ENCODE measurements around the gene AGRP. TPM values are rescaled to one million over a fixed set of nuclear protein-coding genes. Genes with fewer than 3 reads are reported as not detected.

AGRP gene
- polyA plus RNA-seq, 1 experiment = not detected

DNA sequence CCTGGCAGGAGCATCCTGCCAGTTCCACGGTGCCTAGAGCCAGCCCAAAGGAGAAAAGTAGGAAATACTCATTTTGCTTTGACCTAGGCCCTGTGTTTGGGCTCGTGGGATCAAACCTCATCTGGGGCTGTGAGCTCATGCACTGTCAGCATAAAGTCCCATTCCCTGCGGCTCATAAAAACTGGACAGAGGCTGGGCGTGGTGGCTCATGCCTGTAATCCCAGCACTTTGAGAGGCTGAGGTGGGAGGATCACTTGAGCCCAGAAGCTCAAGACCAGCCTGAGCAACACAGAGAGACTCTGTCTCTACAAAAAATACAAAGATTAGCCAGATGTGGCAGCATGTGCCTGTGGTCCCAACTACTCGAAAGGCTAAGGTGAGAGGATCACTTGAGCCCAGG, 20.3 kb downstream of the AGRP start:
- ChIA-PET POLR2A (no interaction called here), CTCF (interaction anchor here (1.3 to 16.9 kb wide), 3 partner anchors 32 to 46 kb away, joined by 3 to 276 read pairs (median 4); partner anchors contain the start of genes HSD11B2 and ZDHHC1)
- peaks cover 2% of the 10 kb centered on the region; the same call in 1 of the 2 replicates for H3K36me3 ChIP-seq (ENCODE audit: control insufficient read depth, insufficient read depth, low read length)
- H3K4me3 ChIP-seq (ENCODE audit: low read depth, low read length) = no peak overlapping the region
- no peak for DNase-seq (ENCODE audit: low read depth)
- no peaks in the 10 kb centered on the region for H3K27me3 ChIP-seq (ENCODE audit: control insufficient read depth, insufficient read depth, low read length)
- no peak for TF ChIP-seq CTCF (IDR thresholded peaks at IDR 0.05; ENCODE audit: insufficient read depth, low read depth, low read length)

GRCh38 chr16:67462279-67462655, 21.1 kb downstream of the AGRP start:
- ChIA-PET CTCF (interaction anchor here (1.0 to 16.9 kb wide), 4 partner anchors 38 to 91 kb away, joined by 3 to 276 read pairs (median 4); partner anchors contain the start of genes TPPP3 and ZDHHC1), POLR2A (no interaction called here)
- H3K36me3 ChIP-seq (ENCODE audit: control insufficient read depth, insufficient read depth, low read length) = peaks cover 2% of the 10 kb centered on the region; the same call in 1 of the 2 replicates
- TF ChIP-seq CTCF (IDR thresholded peaks at IDR 0.05; ENCODE audit: insufficient read depth, low read depth, low read length) = no peak
- no peak overlapping the region for H3K4me3 ChIP-seq (ENCODE audit: low read depth, low read length)
- H3K27me3 ChIP-seq (ENCODE audit: control insufficient read depth, insufficient read depth, low read length) = no peaks in the 10 kb centered on the region
- DNase-seq (ENCODE audit: low read depth) = no peak

DNA sequence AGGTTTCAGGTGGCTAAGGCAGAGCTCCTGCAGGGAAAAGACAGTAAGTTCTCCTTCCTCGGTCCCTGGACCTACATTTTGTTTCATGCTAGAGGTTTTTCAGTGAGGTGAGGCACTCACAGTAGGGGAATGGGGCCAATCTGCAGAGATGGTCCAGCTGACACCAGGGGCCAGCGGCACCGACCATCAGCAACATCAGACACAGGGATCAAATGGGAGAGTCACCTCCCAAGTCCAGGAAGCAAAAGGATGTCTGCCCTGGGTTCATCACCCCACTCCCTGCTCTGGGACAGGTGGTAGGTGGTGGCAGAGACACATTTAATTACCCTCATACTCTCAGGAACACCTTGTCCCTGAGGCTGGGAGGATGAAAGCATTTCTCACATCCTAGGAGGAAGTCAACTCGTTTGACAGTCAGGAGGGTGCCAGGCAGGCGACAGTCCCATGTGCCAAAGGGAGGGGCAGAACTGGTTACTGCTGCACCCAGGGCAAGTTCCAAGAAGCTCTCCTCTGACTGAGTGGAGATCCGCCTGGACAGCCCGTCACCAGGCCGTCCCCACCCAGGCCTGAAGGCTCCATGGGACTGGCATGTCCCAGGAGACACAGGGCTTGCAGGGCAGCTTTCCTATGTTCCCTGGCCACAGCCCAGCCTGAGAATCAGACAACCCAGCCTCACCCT, 21.6 kb downstream of the AGRP start:
- Histone ChIP-seq H3K36me3 (ENCODE audit: control insufficient read depth, insufficient read depth, low read length) (peaks cover 2% of the 10 kb centered on the region; the same call in 1 of the 2 replicates), H3K27me3 (ENCODE audit: control insufficient read depth, insufficient read depth, low read length) (no peaks in the 10 kb centered on the region), H3K4me3 (ENCODE audit: low read depth, low read length) (no peak overlapping the region)
- POLR2A ChIA-PET = no interaction called here
- TF ChIP-seq CTCF (IDR thresholded peaks at IDR 0.05; ENCODE audit: insufficient read depth, low read depth, low read length) = no peak
- CTCF ChIA-PET = interaction anchor here (0.6 to 16.9 kb wide), 6 partner anchors 15 to 194 kb away, joined by 3 to 276 read pairs (median 4); partner anchors contain the start of genes TPPP3 and ZDHHC1
- DNase-seq (ENCODE audit: low read depth) = no peak

DNA sequence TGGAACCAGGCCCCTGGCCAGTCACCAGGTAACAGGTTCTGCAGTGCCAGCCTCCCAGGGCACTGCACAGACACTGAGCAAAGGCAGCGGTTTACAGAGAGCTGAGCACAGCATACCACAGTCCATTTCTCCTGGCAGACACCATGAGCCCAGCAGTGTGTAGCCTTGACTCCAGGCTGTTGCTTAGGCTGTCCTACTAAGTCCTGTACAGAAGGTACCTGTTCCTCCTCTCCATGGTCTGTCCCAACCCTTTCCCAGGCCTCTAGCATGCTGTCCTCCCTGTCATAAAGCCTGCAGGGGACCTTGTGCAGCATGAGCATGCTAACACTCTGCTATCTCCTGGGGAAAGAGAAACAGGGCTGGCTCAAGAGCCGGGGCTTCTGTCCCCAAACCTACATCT, 22.4 kb downstream of the AGRP start:
- ChIA-PET CTCF (interaction anchor here (7.1 to 16.9 kb wide), 2 partner anchors 15 to 37 kb away, joined by 39 to 276 read pairs; no protein-coding TSS in a partner anchor), POLR2A (no interaction called here)
- TF ChIP-seq CTCF (IDR thresholded peaks at IDR 0.05; ENCODE audit: insufficient read depth, low read depth, low read length) = no peak
- H3K36me3 ChIP-seq (ENCODE audit: control insufficient read depth, insufficient read depth, low read length) = peaks cover 2% of the 10 kb centered on the region; the same call in 1 of the 2 replicates
- H3K27me3 ChIP-seq (ENCODE audit: control insufficient read depth, insufficient read depth, low read length) = no peaks in the 10 kb centered on the region
- no peak for DNase-seq (ENCODE audit: low read depth)
- no peak overlapping the region for H3K4me3 ChIP-seq (ENCODE audit: low read depth, low read length)

DNA sequence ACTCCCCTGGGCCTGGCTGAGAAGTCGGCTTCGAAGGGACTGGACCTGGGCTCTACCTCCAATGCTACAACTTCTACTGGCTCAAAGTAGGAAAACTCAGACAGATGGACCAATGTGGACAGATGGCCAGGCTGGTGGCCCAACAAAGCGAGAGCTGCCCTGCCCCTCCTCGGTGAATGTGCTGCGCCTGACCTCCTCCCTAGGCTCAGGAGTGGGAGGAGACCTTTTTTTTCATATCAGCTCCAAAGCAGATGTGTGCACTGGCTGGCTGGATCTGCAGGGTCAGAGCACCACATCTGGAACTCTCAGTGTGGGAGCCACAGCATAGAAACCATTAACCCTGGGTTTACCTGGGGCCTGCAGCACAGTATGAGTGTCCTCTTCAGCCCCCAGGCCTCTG, 23.2 kb downstream of the AGRP start:
- Histone ChIP-seq H3K36me3 (ENCODE audit: control insufficient read depth, insufficient read depth, low read length) (peaks cover 2% of the 10 kb centered on the region; the same call in 1 of the 2 replicates), H3K4me3 (ENCODE audit: low read depth, low read length) (no peak overlapping the region), H3K27me3 (ENCODE audit: control insufficient read depth, insufficient read depth, low read length) (no peaks in the 10 kb centered on the region)
- ChIA-PET POLR2A (no interaction called here), CTCF (interaction anchor here (7.1 to 16.9 kb wide), 2 partner anchors 14 to 36 kb away, joined by 39 to 276 read pairs; no protein-coding TSS in a partner anchor)
- no peak for DNase-seq (ENCODE audit: low read depth)
- TF ChIP-seq CTCF (IDR thresholded peaks at IDR 0.05; ENCODE audit: insufficient read depth, low read depth, low read length) = no peak
